ENCODE data around the gene ADGRG6.

- TF ChIP-seq CTCF (IDR thresholded peaks at IDR 0.05), result no peak
- TF ChIP-seq POLR2A (IDR thresholded peaks at IDR 0.05), result no peak
Measured at GRCh38 chr6:142328070-142328469, 26.3 kb downstream of the ADGRG6 start.
